Aorta (tissue), 5 donors: ENCODE data around the gene SLC22A23. TPM values are rescaled to one million over a fixed set of nuclear protein-coding genes. Genes with fewer than 3 reads are reported as not detected.

Experiments
- ATAC-seq: fragments of 200-7000 bp; cut with Tn5 transposase; one replicate; pipeline ENCODE4 v1.9.1; 2022; ENCODE audit warnings: moderate library complexity; ENCODE audit not compliant: low FRiP score
- DNase-seq, 2 donors: peaks; one replicate each; pipeline ENCODE4 v3.0.0-alpha.2; 2020
- H3K27ac ChIP-seq, 2 donors: one replicate each; pipeline ENCODE4 v1.5.1; 2013; ENCODE audit warnings: low read length in 2 of 2, mild to moderate bottlenecking in 2 of 2, moderate library complexity in 2 of 2, control low read depth in 1 of 2, inconsistent platforms in 1 of 2, low read depth in 1 of 2
- H3K27me3 ChIP-seq, 2 donors: one replicate each; pipeline ENCODE4 v1.6.1; 2013; ENCODE audit warnings: control low read depth in 1 of 2, low read length in 1 of 2, mild to moderate bottlenecking in 1 of 2, moderate library complexity in 1 of 2; ENCODE audit not compliant: insufficient read depth in 2 of 2, control insufficient read depth in 1 of 2
- H3K36me3 ChIP-seq, 2 donors: one replicate each; pipeline ENCODE4 v1.6.1; 2013; ENCODE audit warnings: control low read depth in 1 of 2, low read length in 1 of 2, mild to moderate bottlenecking in 1 of 2; ENCODE audit not compliant: insufficient read depth in 2 of 2, control insufficient read depth in 1 of 2
- H3K4me1 ChIP-seq, 2 donors: one replicate each; pipeline ENCODE4 v1.6.1; 2013; ENCODE audit warnings: low read length in 2 of 2, control low read depth in 1 of 2, mild to moderate bottlenecking in 1 of 2, moderate library complexity in 1 of 2; ENCODE audit not compliant: insufficient read depth in 2 of 2, control insufficient read depth in 1 of 2
- H3K4me3 ChIP-seq, 2 donors: one replicate each; pipeline ENCODE4 v1.5.1; 2013; ENCODE audit warnings: low read length in 2 of 2, control low read depth in 1 of 2, mild to moderate bottlenecking in 1 of 2
- H3K9me3 ChIP-seq: one replicate; pipeline ENCODE4 v1.6.1; 2013; ENCODE audit warnings: mild to moderate bottlenecking, low read length; ENCODE audit not compliant: control insufficient read depth
- WGBS, 2 donors: extraction: QIAGEN DNeasy Blood & Tissue Kit; methylation state at CpG; one replicate each; pipeline ENCODE4 v1.1.7; 2013; 5-methylcytosine and 5-hydroxymethylcytosine counted together
- intact Hi-C, 2 donors: fragments of 100-400 bp; cut with DNase I; formaldehyde crosslinking; loops; one replicate each; pipeline versions ENCODE4 v1.14.2 to v1.15.0; 2022
- polyA plus RNA-seq, 2 donors: library from polyadenylated mRNA; stranded (reverse); fragments of 200-250 nt; gene quantifications; one replicate each; pipeline ENCODE4 v1.2.3, GENCODE V29; 2013
- total RNA-seq, 2 donors: library from RNA; stranded (reverse); fragmentation: NEBNext Ultra II Directional; extraction: Animal tissue kit (Norgen Biotek cat#: 25700); gene quantifications; one replicate each; pipeline ENCODE4 v1.2.1, GENCODE V29; 2021
- donor health status: healthy with polysubstance abuse.
- donor health status: Bipolar disorder and iron deficiency.
- donor health status: DM: no; HTN: no; CAD: no.
- donor health status: DM: no; HTN: no; CAD: no.
- donor health status: DM: yes; HTN: yes; CAD: no.

Gene SLC22A23
- total and polyA plus RNA-seq, 4 donors, result 1.5 to 9.4 (median 4.3) TPM

DNA sequence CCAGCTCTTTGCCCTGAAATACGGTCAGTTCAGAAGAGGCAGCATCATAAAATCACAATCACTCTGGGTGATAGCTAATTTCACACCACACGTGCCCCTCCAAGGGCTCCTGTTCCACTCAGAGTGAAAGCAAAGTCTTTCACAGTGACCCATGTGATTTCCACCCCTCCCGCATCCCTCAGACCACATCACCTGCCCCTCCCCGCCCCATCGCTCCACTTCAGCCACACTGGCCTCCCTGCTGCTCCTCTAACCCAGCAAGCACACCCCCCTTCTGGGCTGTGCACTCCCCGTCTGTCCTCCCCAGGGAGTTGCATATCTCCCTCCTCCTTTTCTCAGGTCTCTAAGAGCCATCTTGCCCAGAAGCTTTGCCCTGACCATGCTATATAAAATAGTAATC is 123.6 kb downstream of the SLC22A23 start:
- intact Hi-C loops, result no loop called here
- DNase-seq, result no peak
- H3K27me3 ChIP-seq, result no peaks in the 10 kb centered on the region
- no peak overlapping the region for H3K4me3 ChIP-seq
- no peaks in the 10 kb centered on the region for H3K9me3 ChIP-seq
- no peaks in the 10 kb centered on the region for H3K4me1 ChIP-seq
- no peak for ATAC-seq
- 86 to 93% methylated on average over 6 of the region's 6 CpGs for WGBS, 2 donors
- no peak overlapping the region for H3K27ac ChIP-seq
- no peaks in the 10 kb centered on the region for H3K36me3 ChIP-seq

DNA sequence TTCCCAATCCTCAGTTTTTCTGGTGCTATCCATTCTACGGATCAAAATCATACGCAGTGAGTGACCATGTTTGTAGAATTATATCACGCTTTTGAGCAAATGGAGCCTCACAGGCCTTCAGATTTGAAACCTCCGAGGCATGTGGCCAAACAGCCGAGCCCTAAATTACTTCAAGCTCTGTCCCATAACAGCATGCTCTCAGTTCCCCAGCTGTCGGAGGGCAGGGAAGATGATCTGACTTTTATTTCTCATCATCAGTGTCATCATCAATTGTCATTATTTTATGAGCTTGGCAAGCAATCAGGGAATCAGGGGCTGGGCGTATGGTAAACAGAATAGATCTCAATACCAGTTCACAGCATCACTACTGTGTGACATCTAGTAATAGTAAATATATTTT is 124.9 kb downstream of the SLC22A23 start:
- Histone ChIP-seq H3K9me3 (no peaks in the 10 kb centered on the region), H3K4me1 (no peaks in the 10 kb centered on the region), H3K36me3 (no peaks in the 10 kb centered on the region), H3K27ac (no peak overlapping the region), H3K4me3 (no peak overlapping the region), H3K27me3 (no peaks in the 10 kb centered on the region)
- DNase-seq, result no peak
- intact Hi-C loops, result no loop called here
- ATAC-seq, result no peak
- 92 to 93% methylated on average over 7 of the region's 7 CpGs for WGBS, 2 donors

GRCh38 chr6:3331494-3331893 is 125.4 kb downstream of the SLC22A23 start:
- WGBS, 2 donors, result 54 to 70% methylated on average over 2 of the region's 2 CpGs
- H3K27me3 ChIP-seq, result no peaks in the 10 kb centered on the region
- no peaks in the 10 kb centered on the region for H3K9me3 ChIP-seq
- H3K4me1 ChIP-seq, result no peaks in the 10 kb centered on the region
- DNase-seq, result no peak
- no peaks in the 10 kb centered on the region for H3K36me3 ChIP-seq
- intact Hi-C loops, result no loop called here
- H3K4me3 ChIP-seq, result no peak overlapping the region
- H3K27ac ChIP-seq, result no peak overlapping the region
- ATAC-seq, result no peak

GRCh38 chr6:3330199-3330598 is 126.7 kb downstream of the SLC22A23 start:
- intact Hi-C loops, result no loop called here
- Histone ChIP-seq H3K4me1 (no peaks in the 10 kb centered on the region), H3K4me3 (no peak overlapping the region), H3K36me3 (no peaks in the 10 kb centered on the region), H3K27ac (no peak overlapping the region), H3K9me3 (no peaks in the 10 kb centered on the region), H3K27me3 (no peaks in the 10 kb centered on the region)
- WGBS, 2 donors, result 92 to 94% methylated on average over 6 of the region's 6 CpGs
- no peak for DNase-seq
- no peak for ATAC-seq

GRCh38 chr6:3329393-3330051 is 127.3 kb downstream of the SLC22A23 start:
- Histone ChIP-seq H3K4me3 (no peak overlapping the region), H3K27me3 (no peaks in the 10 kb centered on the region), H3K4me1 (no peaks in the 10 kb centered on the region), H3K9me3 (no peaks in the 10 kb centered on the region), H3K27ac (no peak overlapping the region), H3K36me3 (no peaks in the 10 kb centered on the region)
- intact Hi-C loops, result no loop called here
- WGBS, 2 donors, result 89 to 92% methylated on average over 26 of the region's 26 CpGs
- ATAC-seq, result no peak
- no peak for DNase-seq

DNA sequence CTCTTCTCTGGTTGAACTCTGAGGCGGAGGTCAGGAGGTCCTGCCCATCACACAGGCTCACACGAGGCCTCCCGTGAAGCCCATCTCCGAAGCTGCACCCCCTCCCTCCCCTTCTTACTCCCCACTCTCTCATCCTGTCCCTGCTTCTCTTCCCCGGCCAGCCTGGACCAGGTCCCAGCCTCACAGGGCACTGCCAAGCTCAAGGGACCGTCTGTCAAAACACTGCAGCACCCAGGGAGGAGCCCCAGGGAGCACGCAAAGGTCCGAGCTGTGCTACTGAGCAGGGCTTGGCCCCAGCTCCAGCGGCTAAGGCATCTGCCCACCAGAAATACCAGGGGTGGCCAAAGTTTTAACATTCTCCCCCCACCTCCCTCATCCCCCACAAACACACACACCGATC is 128.1 kb downstream of the SLC22A23 start:
- H3K27ac ChIP-seq, result no peak overlapping the region

DNA sequence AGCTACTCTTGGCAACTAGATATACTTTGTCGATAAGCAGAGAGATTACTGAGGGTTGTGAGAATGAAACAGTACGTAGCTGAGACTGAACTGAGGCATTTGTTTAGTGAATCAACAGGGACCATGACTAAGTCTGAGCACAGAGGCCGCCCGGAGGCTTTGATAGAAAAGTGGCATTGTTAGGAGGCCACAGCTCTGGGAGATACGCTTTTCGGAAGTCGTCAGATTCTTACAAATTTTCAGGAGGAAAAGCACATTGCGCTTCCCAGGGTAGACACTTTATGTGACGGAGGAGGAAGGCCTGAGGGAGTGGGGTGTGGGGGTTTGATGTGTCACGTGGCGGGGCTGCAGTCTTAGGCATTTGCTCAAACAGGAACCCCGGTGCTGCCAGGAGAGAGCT is 128.7 kb downstream of the SLC22A23 start:
- Histone ChIP-seq H3K4me1 (no peaks in the 10 kb centered on the region), H3K27ac (no peak overlapping the region), H3K4me3 (no peak overlapping the region), H3K9me3 (no peaks in the 10 kb centered on the region), H3K27me3 (no peaks in the 10 kb centered on the region), H3K36me3 (no peaks in the 10 kb centered on the region)
- intact Hi-C loops, result no loop called here
- no peak for ATAC-seq
- 94 to 97% methylated on average over 12 of the region's 12 CpGs for WGBS, 2 donors
- DNase-seq, result no peak

More for the DNA sequence above, 128.1 kb downstream of the SLC22A23 start:
- ATAC-seq (no peak), DNase-seq (no peak)
- H3K4me1 ChIP-seq, result no peaks in the 10 kb centered on the region
- no peak overlapping the region for H3K4me3 ChIP-seq
- no peaks in the 10 kb centered on the region for H3K36me3 ChIP-seq
- H3K27me3 ChIP-seq, result no peaks in the 10 kb centered on the region
- intact Hi-C loops, result no loop called here
- 44 to 47% methylated on average over 10 of the region's 10 CpGs for WGBS, 2 donors
- no peaks in the 10 kb centered on the region for H3K9me3 ChIP-seq

DNA sequence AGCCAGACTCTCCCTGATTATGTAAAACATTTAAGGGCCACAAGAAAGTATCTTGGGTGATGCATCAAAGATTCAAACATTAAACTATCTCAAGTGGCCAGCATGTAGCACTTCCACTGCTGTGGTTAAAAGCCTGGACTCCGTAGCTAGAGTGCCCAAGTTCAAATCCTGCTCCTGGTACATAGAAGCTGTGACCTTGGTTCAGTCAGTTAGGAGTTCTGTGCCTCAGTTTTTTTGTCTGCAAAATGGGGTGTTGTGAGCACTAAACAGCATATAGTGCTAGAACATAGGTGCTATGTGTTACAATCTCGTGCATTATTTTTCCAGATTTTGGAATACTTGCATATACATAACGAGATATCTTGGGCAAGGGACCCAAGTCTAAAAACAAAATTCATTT is 129.4 kb downstream of the SLC22A23 start:
- Histone ChIP-seq H3K4me3 (no peak overlapping the region), H3K27ac (no peak overlapping the region), H3K4me1 (no peaks in the 10 kb centered on the region), H3K36me3 (no peaks in the 10 kb centered on the region), H3K27me3 (no peaks in the 10 kb centered on the region), H3K9me3 (no peaks in the 10 kb centered on the region)
- intact Hi-C loops, result no loop called here
- ATAC-seq (no peak), DNase-seq (no peak)
- 94 to 97% methylated on average over 3 of the region's 3 CpGs for WGBS, 2 donors

- H3K4me3 ChIP-seq, result no peak overlapping the region
- H3K36me3 ChIP-seq, result no peaks in the 10 kb centered on the region
- no peaks in the 10 kb centered on the region for H3K9me3 ChIP-seq
- no peak overlapping the region for H3K27ac ChIP-seq
- intact Hi-C loops, result no loop called here
- no peaks in the 10 kb centered on the region for H3K27me3 ChIP-seq
- ATAC-seq, result no peak
- DNase-seq, result no peak
- WGBS, 2 donors, result 75 to 85% methylated on average over 9 of the region's 9 CpGs
- H3K4me1 ChIP-seq, result no peaks in the 10 kb centered on the region
Observed at GRCh38 chr6:3326981-3327380, 129.9 kb downstream of the SLC22A23 start.
